Kidney (tissue), 14 donors: ENCODE results near the gene GTF3C2. TPM values are rescaled to one million over a fixed set of nuclear protein-coding genes. Genes with fewer than 3 reads are reported as not detected.
A peak's percentile ranks its signal among the peaks of the same experiment; 100 is the strongest.

Source experiments
- DNase-seq, 5 donors: peaks; one replicate each; pipeline ENCODE4 v3.0.0-alpha.2; 2013 to 2020
- FAIRE-seq: peaks from 2 replicates; lab custom pipeline; 2012; peaks lifted over from hg19 to GRCh38; lab: Jason Lieb, UNC
- H3K27ac ChIP-seq, 2 donors: one replicate each; pipeline ENCODE4 v1.7.0; 2013; ENCODE audit warnings: low read depth in 2 of 2, low read length in 2 of 2, inconsistent platforms in 1 of 2
- H3K27me3 ChIP-seq: one replicate; pipeline ENCODE4 v1.7.1; 2013; ENCODE audit warnings: low read length, inconsistent platforms; ENCODE audit not compliant: control insufficient read depth, insufficient read depth
- H3K36me3 ChIP-seq, 3 donors: one replicate each; pipeline versions ENCODE4 v1.7.0 to v1.7.1; 2013; ENCODE audit warnings: low read length in 3 of 3, control low read depth in 1 of 3, inconsistent platforms in 1 of 3; ENCODE audit not compliant: insufficient read depth in 3 of 3, control insufficient read depth in 2 of 3
- H3K4me1 ChIP-seq, 3 donors: one replicate each; pipeline versions ENCODE4 v1.7.0 to v1.7.1; 2013; ENCODE audit warnings: low read length in 3 of 3, inconsistent platforms in 1 of 3, low read depth in 1 of 3; ENCODE audit not compliant: control insufficient read depth in 2 of 3, insufficient read depth in 2 of 3
- H3K4me3 ChIP-seq, 3 donors: one replicate each; pipeline versions ENCODE4 v1.7.0 to v1.8.1; 2013; ENCODE audit warnings: low read length in 3 of 3, control low read depth in 1 of 3, inconsistent platforms in 1 of 3
- H3K9ac ChIP-seq, 3 donors: one replicate each; pipeline versions ENCODE4 v1.7.0 to v1.7.1; 2013; ENCODE audit warnings: low read length in 3 of 3, control low read depth in 1 of 3, inconsistent platforms in 1 of 3
- H3K9me3 ChIP-seq, 3 donors: one replicate each; pipeline versions ENCODE4 v1.7.0 to v1.7.1; 2013; ENCODE audit warnings: low read length in 3 of 3, control low read depth in 1 of 3, inconsistent platforms in 1 of 3; ENCODE audit not compliant: control insufficient read depth in 2 of 3, insufficient read depth in 1 of 3
- intact Hi-C: fragments of 100-400 bp; cut with DNase I; formaldehyde crosslinking; loops from one replicate; pipeline ENCODE4 v1.11.1; 2022
- polyA plus RNA-seq: library from polyadenylated mRNA; stranded (reverse); fragments of 350-450 nt; fragmentation: Illumina TruSeq; extraction: RNeasy Lipid Tissue Mini Kit (QIAGEN cat#74804); gene quantifications from one replicate; pipeline ENCODE4 v1.2.3, GENCODE V29; 2014; ENCODE audit warnings: low read depth, low replicate concordance; ENCODE audit not compliant: insufficient read depth
- total RNA-seq: library from RNA; stranded (reverse); fragmentation: NEBNext Ultra II Directional; extraction: Animal tissue kit (Norgen Biotek cat#: 25700); gene quantifications from one replicate; pipeline ENCODE4 v1.2.1, GENCODE V29; 2021
- TF ChIP-seq, protein P1 (sequence below): IDR thresholded peaks from 3 replicates; pipeline ENCODE4 v1.5.1; 2012; ENCODE audit warnings: mild to moderate bottlenecking, moderate library complexity, borderline replicate concordance; ENCODE audit not compliant: insufficient read depth; ENCODE audit errors: extremely low read depth
- donor health status: control.
- donor health status: control.
- donor health status: control.
- donor health status: control.
- donor health status: control.
- donor health status: DM: yes; HTN: yes; CAD: no.
- donor health status: Normal renal cell carcinoma (clear cell type).

Gene GTF3C2
- total and polyA plus RNA-seq, 2 donors from 2014 or later, result 38.3 to 59.3 TPM

DNA sequence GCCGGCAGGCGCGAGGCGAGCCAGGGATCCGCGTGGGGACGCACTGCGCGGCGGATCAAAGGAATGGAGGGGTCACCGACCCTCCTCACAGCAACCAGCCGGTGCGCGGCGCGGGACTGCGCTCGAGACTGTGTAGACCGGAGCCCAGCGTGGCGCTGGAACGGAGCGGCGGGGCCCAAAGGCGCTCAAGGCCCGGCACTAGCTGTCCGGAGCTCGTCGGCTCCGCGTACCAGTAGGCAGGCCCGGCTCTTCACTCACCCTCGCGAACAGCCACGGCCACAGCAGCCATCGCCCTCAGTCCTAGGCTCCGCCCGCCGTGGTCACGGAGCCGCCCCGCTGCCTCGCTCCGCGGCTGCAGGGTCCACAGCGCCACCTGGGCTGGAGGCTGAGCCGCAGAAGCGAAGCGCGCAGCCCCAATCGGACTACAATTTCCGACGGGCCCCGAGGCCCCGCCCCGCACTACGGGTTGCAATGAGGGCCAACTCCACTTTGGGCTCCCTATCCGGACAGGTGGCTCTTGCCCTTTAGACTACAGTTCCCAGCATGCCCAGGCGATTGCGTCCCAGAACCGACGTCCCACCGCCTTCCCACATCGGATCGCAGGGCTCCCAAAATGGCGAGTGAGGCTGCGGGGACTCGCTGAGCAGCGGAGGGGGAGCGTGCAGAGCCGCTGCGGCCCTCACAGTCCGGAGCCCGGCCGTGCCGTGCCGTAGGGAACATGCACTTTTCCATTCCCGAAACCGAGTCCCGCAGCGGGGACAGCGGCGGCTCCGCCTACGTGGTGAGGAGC, 13.7 kb upstream of the GTF3C2 start, which contains the start of the genes EIF2B4 and SNX17:
Gene EIF2B4 (minus strand): TSS at position 313 of the 790 bp plus-strand sequence. CDS start 24 bp downstream, at position 289.
Gene SNX17 (plus strand): TSS at position 591 of the 790 bp plus-strand sequence. CDS start 128 bp downstream, at position 719.
- Histone ChIP-seq H3K36me3 (peaks cover 14 to 42% (median 36%) of the 10 kb centered on the region in 3 donors), H3K4me3 (peak within 1 kb of the TSS; percentile 79 to 97 (median 94)), H3K9ac (peak within 1 kb of the TSS; percentile 63 to 92 (median 91)), H3K9me3 (no peaks in the 10 kb centered on the region), H3K27me3 (no peaks in the 10 kb centered on the region), H3K4me1 (peaks cover 0 to 16% (median 15%) of the 10 kb centered on the region in 3 donors), H3K27ac (peak within 1 kb of the TSS; percentile 85 to 91)
- FAIRE-seq, result peak; percentile 27
- peak; percentile 99 to 100 (median 100) for DNase-seq
- TF ChIP-seq, protein P1, sequence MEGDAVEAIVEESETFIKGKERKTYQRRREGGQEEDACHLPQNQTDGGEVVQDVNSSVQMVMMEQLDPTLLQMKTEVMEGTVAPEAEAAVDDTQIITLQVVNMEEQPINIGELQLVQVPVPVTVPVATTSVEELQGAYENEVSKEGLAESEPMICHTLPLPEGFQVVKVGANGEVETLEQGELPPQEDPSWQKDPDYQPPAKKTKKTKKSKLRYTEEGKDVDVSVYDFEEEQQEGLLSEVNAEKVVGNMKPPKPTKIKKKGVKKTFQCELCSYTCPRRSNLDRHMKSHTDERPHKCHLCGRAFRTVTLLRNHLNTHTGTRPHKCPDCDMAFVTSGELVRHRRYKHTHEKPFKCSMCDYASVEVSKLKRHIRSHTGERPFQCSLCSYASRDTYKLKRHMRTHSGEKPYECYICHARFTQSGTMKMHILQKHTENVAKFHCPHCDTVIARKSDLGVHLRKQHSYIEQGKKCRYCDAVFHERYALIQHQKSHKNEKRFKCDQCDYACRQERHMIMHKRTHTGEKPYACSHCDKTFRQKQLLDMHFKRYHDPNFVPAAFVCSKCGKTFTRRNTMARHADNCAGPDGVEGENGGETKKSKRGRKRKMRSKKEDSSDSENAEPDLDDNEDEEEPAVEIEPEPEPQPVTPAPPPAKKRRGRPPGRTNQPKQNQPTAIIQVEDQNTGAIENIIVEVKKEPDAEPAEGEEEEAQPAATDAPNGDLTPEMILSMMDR, result peak; percentile 79
- intact Hi-C loops, result no loop called here

DNA sequence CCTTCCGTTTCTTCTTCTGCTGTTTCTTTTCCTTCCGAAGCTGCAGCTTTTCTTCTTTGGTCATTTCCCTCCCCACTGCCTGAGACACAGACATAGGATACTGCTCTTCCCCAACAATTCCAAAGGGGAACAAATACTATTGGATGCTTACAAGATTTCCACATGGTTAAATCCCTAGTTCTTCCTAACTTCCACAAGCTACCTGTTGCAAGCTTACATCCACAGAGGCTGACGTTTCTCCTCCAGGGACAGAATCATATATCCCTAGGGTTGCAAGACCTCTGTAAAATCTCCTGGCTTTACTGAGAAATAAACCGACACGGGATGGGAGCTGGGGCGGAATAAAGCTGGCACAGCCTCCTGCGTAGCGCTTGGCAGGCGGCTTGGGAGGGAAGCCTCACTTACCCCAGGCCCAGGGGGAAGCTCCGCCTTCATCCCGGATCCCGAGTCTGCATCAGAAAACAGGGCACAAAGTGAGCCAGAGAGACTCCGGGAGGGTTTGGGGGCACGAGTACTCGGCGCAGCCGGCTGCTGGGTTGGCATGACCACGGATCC, 13.0 kb upstream of the GTF3C2 start:
- Histone ChIP-seq H3K4me1 (peaks cover 0 to 16% (median 15%) of the 10 kb centered on the region in 3 donors), H3K27ac (peak overlapping the region; percentile 85 to 91), H3K4me3 (peak overlapping the region; percentile 75 to 97 (median 78)), H3K9ac (peak overlapping the region; percentile 63 to 92 (median 71)), H3K9me3 (no peaks in the 10 kb centered on the region), H3K36me3 (peaks cover 14 to 39% (median 32%) of the 10 kb centered on the region in 3 donors), H3K27me3 (no peaks in the 10 kb centered on the region)
- no peak for DNase-seq
- TF ChIP-seq, protein P1, result no peak
- intact Hi-C loops, result no loop called here
- FAIRE-seq, result no peak

DNA sequence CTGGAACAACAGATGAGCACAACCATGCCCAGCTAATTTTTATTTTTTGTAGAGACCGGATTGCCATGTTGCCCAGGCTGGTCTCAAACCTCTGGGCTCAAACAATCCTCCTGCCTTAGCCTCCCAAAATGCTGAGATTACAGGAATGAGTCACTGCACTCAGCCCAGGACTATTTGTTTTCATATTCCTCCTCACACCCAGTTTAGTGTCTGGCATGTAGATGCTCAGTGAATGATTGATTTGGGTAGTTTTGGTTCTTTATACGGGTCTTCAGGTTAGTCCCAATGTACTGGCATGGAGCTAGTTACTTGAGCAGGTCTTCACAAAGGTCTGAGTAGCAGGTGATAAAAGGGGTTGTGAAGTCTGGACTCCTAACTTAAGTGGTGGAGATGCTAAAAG, 7.4 kb upstream of the GTF3C2 start:
- DNase-seq (no peak), FAIRE-seq (no peak)
- TF ChIP-seq, protein P1, result no peak
- Histone ChIP-seq H3K9ac (no peak overlapping the region), H3K4me3 (no peak overlapping the region), H3K27me3 (no peaks in the 10 kb centered on the region), H3K27ac (no peak overlapping the region), H3K9me3 (no peaks in the 10 kb centered on the region), H3K36me3 (peaks cover 13 to 35% (median 26%) of the 10 kb centered on the region in 3 donors), H3K4me1 (peaks cover 0 to 3% (median 2%) of the 10 kb centered on the region in 3 donors)
- intact Hi-C loops, result no loop called here
